Gastrocnemius medialis (tissue), 4 donors: ENCODE measurements around the gene HDAC4.

Experiments used
- POLR2A ChIP-seq, 2 donors: fragments of 450-650 bp; IDR thresholded peaks; one replicate each; pipeline ENCODE4 v1.6.1; 2017; ENCODE audit warnings: antibody characterized with exemption in 2 of 2, mild to moderate bottlenecking in 2 of 2, moderate library complexity in 2 of 2
- TF ChIP-seq, protein P1 (sequence below), 5 experiments: fragments of 450-650 bp in 3 of 5; fragments of 200-600 bp in 2 of 5; sonication (generic) in 2 of 5; IDR thresholded peaks in 4 of 5; conservative IDR thresholded peaks in 1 of 5; 1 replicate in 4 of 5; 2 replicates in 1 of 5; pipeline ENCODE4 v1.5.1; 2016 to 2019; ENCODE audit warnings: antibody characterized with exemption in 5 of 5, mild to moderate bottlenecking in 3 of 5, moderate library complexity in 3 of 5

DNA sequence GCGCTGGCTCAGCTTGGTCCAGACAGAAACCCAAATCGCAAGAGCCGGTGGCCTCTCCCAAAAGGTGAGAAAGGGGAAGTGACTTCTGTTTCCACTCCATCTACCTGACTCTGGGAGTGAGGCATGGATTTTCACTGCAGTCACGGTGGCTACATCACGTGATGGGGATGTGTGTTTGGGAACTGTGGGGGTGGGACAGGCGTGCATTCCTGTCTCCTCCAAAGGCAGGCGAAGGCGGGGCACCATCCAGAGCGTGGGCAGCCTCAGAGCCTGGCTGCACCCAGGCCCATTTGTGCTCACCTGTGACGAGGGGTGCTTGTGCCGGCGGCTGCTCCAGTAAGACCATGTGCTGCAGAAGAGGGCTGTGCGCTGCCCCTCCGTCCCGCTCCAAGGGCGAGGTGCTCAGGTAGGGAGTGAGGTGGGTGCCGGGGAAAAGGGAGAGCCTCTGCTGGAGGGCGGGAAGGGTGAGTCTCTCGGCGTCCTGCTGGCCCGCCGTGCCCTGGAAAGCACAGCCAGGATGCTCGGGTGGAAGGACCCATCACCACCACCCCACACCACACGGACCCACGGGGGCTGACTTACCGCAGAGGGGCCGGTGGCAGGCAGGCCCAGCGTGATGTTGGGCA, 266.8 kb downstream of the HDAC4 start:
- TF ChIP-seq, protein P1, sequence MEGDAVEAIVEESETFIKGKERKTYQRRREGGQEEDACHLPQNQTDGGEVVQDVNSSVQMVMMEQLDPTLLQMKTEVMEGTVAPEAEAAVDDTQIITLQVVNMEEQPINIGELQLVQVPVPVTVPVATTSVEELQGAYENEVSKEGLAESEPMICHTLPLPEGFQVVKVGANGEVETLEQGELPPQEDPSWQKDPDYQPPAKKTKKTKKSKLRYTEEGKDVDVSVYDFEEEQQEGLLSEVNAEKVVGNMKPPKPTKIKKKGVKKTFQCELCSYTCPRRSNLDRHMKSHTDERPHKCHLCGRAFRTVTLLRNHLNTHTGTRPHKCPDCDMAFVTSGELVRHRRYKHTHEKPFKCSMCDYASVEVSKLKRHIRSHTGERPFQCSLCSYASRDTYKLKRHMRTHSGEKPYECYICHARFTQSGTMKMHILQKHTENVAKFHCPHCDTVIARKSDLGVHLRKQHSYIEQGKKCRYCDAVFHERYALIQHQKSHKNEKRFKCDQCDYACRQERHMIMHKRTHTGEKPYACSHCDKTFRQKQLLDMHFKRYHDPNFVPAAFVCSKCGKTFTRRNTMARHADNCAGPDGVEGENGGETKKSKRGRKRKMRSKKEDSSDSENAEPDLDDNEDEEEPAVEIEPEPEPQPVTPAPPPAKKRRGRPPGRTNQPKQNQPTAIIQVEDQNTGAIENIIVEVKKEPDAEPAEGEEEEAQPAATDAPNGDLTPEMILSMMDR (IDR thresholded peaks at IDR 0.05 in 4 of 5, conservative IDR thresholded peaks at IDR 0.05 in 1 of 5) = no peak
- no peak for TF ChIP-seq POLR2A (IDR thresholded peaks at IDR 0.05)
